ENCODE results near the gene RUFY3. TPM values are rescaled to one million over a fixed set of nuclear protein-coding genes. Genes with fewer than 3 reads are reported as not detected.

Gene RUFY3, protein sequence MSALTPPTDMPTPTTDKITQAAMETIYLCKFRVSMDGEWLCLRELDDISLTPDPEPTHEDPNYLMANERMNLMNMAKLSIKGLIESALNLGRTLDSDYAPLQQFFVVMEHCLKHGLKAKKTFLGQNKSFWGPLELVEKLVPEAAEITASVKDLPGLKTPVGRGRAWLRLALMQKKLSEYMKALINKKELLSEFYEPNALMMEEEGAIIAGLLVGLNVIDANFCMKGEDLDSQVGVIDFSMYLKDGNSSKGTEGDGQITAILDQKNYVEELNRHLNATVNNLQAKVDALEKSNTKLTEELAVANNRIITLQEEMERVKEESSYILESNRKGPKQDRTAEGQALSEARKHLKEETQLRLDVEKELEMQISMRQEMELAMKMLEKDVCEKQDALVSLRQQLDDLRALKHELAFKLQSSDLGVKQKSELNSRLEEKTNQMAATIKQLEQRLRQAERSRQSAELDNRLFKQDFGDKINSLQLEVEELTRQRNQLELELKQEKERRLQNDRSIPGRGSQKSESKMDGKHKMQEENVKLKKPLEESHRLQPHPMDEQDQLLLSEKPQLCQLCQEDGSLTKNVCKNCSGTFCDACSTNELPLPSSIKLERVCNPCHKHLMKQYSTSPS
- total RNA-seq: 10 to 100 TPM; 60.0 to 95.9 (median 83.6) TPM

DNA sequence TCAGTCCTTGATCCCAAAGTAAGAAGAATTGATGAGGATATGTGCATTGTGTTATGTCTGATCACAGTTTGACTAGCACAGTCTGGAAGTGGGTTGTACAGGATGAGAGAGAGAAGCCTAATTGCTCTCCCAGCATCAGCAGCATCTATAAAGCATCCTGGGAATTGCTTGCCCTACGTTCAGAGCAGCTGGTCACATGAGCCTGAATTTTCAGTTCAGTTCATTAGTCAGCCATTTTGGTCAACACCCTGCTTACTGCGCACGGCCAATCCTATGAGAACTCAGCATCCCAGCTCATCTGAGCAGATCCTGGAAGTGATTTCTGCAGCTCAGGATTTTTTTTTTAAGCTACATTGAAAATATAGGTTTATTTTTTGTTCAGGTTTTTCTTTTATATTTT lies at the start of gene RUFY3:
TSS of gene RUFY3 (plus strand) at position 218 of the 400 bp plus-strand sequence. CDS start 610 bp downstream, outside the sequence.
- intact Hi-C loops (cut with DNase I; ENCODE audit: low total_unique reads): no loop called here
- Histone ChIP-seq H3K27ac (peak within 1 kb of the TSS; percentile 40 to 53), H3K9me3 (no peaks in the 10 kb centered on the region), H3K4me3 (peak within 1 kb of the TSS; percentile 44 to 59 (median 47)), H3K36me3 (no peaks in the 10 kb centered on the region), H3K4me1 (no peaks in the 10 kb centered on the region), H3K27me3 (no peaks in the 10 kb centered on the region)
- DNase-seq (ENCODE audit: low spot score in 2 of 2): no peak
- TF ChIP-seq POLR2A (IDR thresholded peaks at IDR 0.05) (no peak), POLR2AphosphoS5 (IDR thresholded peaks at IDR 0.05) (peak in 1 of 3 donors; percentile 50)

DNA sequence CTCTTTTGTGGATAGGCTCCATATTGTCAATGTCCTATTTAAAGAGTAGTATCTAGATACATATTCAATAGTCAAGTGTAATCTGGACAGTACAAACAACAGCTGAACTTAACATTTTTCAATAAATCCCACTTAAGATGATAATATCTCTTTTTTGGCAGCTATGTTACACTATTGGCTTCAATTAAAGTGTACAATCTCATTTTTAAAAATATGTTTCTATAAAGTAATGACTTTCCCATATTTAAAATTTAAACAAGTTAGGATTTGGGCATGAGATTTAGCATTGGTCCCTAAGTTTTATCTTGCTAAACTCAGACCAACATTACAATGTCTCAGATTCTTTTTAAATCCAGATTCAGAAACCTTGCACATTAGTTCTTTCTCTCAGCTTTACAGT lies 47.6 kb upstream of the RUFY3 start:
- Histone ChIP-seq H3K4me3 (no peak overlapping the region), H3K27me3 (no peaks in the 10 kb centered on the region), H3K9me3 (no peaks in the 10 kb centered on the region), H3K4me1 (no peaks in the 10 kb centered on the region), H3K36me3 (no peaks in the 10 kb centered on the region), H3K27ac (no peak overlapping the region)
- no peak for TF ChIP-seq POLR2AphosphoS5 (IDR thresholded peaks at IDR 0.05)
- TF ChIP-seq POLR2A (IDR thresholded peaks at IDR 0.05): no peak
- TF ChIP-seq, protein P1, sequence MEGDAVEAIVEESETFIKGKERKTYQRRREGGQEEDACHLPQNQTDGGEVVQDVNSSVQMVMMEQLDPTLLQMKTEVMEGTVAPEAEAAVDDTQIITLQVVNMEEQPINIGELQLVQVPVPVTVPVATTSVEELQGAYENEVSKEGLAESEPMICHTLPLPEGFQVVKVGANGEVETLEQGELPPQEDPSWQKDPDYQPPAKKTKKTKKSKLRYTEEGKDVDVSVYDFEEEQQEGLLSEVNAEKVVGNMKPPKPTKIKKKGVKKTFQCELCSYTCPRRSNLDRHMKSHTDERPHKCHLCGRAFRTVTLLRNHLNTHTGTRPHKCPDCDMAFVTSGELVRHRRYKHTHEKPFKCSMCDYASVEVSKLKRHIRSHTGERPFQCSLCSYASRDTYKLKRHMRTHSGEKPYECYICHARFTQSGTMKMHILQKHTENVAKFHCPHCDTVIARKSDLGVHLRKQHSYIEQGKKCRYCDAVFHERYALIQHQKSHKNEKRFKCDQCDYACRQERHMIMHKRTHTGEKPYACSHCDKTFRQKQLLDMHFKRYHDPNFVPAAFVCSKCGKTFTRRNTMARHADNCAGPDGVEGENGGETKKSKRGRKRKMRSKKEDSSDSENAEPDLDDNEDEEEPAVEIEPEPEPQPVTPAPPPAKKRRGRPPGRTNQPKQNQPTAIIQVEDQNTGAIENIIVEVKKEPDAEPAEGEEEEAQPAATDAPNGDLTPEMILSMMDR (IDR thresholded peaks at IDR 0.05): no peak
- no peak for DNase-seq (ENCODE audit: low spot score in 2 of 2)
- intact Hi-C loops (cut with DNase I; ENCODE audit: low total_unique reads): no loop called here

DNA sequence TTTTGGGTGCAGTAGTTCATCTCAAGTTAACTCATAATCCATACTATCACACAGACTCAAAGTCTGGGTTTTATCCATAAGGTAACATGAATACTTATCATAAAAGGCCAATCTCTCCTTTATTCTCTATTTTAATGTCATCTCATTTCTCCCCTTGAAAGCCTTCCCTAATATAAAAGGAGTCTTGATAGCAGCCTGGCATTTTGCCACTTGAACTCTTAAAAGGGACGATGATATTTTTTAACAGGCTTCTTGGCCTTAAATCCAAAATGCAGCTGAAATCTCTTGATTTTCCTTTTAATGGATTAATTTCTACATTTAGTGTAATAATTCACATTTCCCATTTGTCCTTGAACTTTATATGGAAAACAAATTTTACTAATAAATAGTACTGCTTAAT lies 47.0 kb upstream of the RUFY3 start:
- Histone ChIP-seq H3K27ac (no peak overlapping the region), H3K27me3 (no peaks in the 10 kb centered on the region), H3K9me3 (no peaks in the 10 kb centered on the region), H3K4me1 (no peaks in the 10 kb centered on the region), H3K36me3 (no peaks in the 10 kb centered on the region), H3K4me3 (no peak overlapping the region)
- TF ChIP-seq POLR2AphosphoS5 (IDR thresholded peaks at IDR 0.05) (no peak), POLR2A (IDR thresholded peaks at IDR 0.05) (no peak)
- TF ChIP-seq, protein P1 (IDR thresholded peaks at IDR 0.05): no peak
- no peak for DNase-seq (ENCODE audit: low spot score in 2 of 2)
- intact Hi-C loops (cut with DNase I; ENCODE audit: low total_unique reads): no loop called here

DNA sequence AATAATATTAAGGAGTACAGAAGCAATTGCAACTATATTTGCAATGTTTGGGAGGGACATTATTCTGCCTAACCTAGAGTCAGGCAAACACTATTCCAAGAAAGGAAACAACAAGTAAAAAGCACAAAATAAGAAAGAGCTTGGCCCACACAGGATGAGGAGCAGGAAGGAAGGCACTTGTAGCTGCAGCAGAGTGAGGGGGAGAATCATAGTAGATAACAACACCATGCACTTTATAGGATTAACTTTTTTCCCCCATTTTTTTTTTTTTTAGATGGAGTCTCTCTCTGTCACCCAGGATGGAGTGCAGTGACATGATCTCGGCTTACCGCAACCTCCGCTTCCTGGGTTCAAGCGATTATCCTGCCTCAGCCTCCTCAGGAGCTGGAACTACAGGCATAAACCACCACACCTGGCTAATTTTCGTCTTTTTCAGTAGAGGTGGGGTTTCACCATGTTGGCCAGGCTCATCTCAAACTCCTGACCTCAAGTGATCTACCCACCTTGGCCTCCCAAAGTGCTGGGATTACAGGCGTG lies 45.1 kb upstream of the RUFY3 start:
- no peaks in the 10 kb centered on the region for H3K9me3 ChIP-seq
- intact Hi-C loops (cut with DNase I; ENCODE audit: low total_unique reads): no loop called here
- no peak for DNase-seq (ENCODE audit: low spot score in 2 of 2)
- no peaks in the 10 kb centered on the region for H3K4me1 ChIP-seq
- no peaks in the 10 kb centered on the region for H3K27me3 ChIP-seq
- H3K36me3 ChIP-seq: no peaks in the 10 kb centered on the region
- no peak overlapping the region for H3K4me3 ChIP-seq
- H3K27ac ChIP-seq: no peak overlapping the region
- TF ChIP-seq POLR2A (IDR thresholded peaks at IDR 0.05) (no peak), POLR2AphosphoS5 (IDR thresholded peaks at IDR 0.05) (no peak)
- TF ChIP-seq, protein P1 (IDR thresholded peaks at IDR 0.05): no peak

DNA sequence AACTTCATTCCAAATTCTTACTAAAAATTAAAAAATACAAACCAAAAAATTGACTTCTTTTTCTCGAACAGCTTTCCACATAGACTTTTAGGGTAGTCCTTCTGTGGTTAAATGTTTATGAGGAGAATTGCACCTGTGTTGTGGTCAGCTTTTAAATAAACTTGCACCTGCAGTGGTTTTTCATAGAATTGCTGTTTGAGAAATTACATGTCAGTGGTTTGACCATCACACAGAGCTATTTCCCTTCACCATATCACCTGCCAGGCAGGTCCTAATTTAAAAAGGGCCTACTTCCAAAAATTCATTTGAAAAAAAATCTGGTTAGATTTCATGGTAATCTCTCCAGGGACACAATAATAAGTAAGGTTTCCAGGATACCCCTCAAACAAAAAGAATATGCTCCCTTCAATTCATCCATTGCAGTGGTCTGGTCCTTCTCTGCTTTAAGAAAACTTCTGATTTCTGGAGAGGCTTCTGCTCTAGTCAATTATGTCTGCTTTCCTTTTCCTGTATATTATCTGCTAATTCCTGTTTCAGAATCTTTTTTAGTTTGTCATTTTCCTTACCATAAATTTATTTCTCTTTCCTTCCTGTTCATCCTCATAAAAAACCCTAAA lies 43.3 kb upstream of the RUFY3 start:
- intact Hi-C loops (cut with DNase I; ENCODE audit: low total_unique reads): no loop called here
- Histone ChIP-seq H3K36me3 (no peaks in the 10 kb centered on the region), H3K4me1 (no peaks in the 10 kb centered on the region), H3K27me3 (no peaks in the 10 kb centered on the region), H3K4me3 (no peak overlapping the region), H3K27ac (no peak overlapping the region), H3K9me3 (no peaks in the 10 kb centered on the region)
- no peak for TF ChIP-seq POLR2A (IDR thresholded peaks at IDR 0.05)
- TF ChIP-seq, protein P1 (IDR thresholded peaks at IDR 0.05): no peak
- TF ChIP-seq POLR2AphosphoS5 (IDR thresholded peaks at IDR 0.05): no peak
- no peak for DNase-seq (ENCODE audit: low spot score in 2 of 2)
